Measurements from ENCODE around the gene C13orf46. TPM values are rescaled to one million over a fixed set of nuclear protein-coding genes. Genes with fewer than 3 reads are reported as not detected.

The C13orf46 gene
- polyA plus RNA-seq, 4 donors, result 0.06 to 0.40 (median 0.15) TPM

DNA sequence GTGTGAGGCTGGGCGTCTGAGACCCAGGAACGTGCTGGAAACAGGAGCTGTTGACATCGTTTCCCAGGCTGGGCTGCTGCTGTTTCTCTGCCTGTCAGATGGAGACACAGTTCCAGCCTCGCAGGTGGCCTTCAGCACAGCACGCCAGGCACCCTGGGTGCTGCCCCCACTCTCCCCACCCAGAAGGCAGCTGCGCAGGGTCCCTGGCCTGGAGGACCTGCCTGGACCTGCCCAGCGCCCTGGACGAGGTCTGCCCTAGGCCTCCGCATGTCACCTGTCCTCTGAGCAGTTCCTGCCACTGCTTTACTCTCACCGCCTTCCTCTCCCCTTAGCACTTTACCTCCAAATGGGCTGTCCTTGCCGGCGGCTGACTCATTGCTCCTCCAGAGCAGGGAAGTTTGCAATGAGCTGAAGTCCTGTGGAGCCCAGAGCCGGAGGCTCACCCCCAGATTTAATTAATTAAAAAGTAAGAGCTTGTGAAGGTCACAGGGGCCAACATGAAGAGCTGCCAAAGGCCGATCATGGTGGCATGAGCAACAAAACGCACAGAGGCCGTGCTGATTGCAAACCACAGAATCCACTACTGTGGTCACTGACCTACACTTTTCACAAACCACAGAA is 32.2 kb downstream of the C13orf46 start:
- DNase-seq (ENCODE audit: low read depth in 4 of 4, low spot score in 2 of 4), result no peak

GRCh38 chr13:113939944-113940297 is 34.0 kb downstream of the C13orf46 start:
- no peak for DNase-seq (ENCODE audit: low read depth in 4 of 4, low spot score in 2 of 4)

DNA sequence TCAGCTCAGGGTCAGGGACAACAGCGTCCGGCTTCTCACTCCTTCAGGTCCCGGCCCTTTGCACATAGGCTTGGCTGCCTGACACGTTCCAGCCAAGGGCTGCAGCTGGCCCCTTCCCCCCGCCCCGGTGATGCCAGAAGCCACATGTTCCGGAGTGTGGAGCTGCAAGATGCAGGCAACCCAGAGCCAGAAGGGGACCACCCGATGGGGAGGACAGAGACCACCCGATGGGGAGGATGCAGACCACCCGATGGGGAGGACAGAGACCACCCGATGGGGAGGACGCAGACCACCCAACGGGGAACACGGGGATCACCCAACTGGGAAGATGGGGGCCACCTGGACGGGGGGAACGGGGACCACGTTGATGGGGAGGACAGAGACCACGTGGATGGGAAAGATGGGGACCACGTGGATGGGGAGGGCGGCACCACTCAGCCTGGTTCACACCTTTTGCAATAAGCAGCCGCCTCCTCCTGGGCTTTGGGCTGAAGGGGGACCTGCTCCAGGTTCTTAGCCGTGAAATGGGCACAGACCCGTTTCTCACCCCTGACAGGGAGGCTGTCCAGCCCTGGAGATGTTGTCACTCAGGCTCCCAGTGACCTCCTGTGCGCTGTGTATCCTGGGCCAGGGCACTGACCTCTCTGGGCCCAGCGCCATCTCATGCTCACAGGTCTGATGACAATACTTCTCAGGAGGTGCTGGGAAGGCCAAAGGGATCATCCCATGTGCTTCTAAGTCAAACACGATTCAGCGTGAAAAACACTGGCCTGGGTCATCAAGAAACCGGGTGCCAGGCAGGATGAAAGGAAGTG is 34.5 kb downstream of the C13orf46 start:
- no peak for DNase-seq (ENCODE audit: low read depth in 4 of 4, low spot score in 2 of 4)

GRCh38 chr13:113938716-113939115 is 35.2 kb downstream of the C13orf46 start:
- DNase-seq (ENCODE audit: low read depth in 4 of 4, low spot score in 2 of 4), result no peak

DNA sequence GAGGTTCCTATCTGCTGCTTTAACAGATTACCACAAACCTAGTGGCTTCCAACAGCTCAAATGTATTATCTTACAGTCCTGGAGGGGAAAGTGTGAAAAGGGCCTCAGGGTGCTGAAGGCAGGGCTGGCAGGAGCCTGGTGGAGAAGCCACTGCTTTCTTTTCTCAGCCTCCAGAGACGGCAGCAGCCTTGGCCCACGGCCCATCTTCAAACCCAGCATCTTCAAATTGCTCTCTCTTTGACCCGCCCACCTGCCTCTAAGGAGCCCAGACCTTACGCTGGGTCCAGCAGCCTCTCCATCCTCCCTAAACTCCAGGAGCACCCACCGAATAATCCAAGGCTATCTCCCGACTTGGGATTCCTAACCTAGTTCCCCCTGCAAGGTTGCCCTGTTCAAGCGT is 35.6 kb downstream of the C13orf46 start:
- DNase-seq (ENCODE audit: low read depth in 4 of 4, low spot score in 2 of 4), result no peak

- no peak for DNase-seq (ENCODE audit: low read depth in 4 of 4, low spot score in 2 of 4)
These were observed 36.2 kb downstream of the C13orf46 start for GRCh38 chr13:113937527-113938180.

GRCh38 chr13:113937073-113937472 is 36.8 kb downstream of the C13orf46 start:
- no peak for DNase-seq (ENCODE audit: low read depth in 4 of 4, low spot score in 2 of 4)

- DNase-seq (ENCODE audit: low read depth in 4 of 4, low spot score in 2 of 4), result no peak
These were observed 37.5 kb downstream of the C13orf46 start for GRCh38 chr13:113936166-113936965.

DNA sequence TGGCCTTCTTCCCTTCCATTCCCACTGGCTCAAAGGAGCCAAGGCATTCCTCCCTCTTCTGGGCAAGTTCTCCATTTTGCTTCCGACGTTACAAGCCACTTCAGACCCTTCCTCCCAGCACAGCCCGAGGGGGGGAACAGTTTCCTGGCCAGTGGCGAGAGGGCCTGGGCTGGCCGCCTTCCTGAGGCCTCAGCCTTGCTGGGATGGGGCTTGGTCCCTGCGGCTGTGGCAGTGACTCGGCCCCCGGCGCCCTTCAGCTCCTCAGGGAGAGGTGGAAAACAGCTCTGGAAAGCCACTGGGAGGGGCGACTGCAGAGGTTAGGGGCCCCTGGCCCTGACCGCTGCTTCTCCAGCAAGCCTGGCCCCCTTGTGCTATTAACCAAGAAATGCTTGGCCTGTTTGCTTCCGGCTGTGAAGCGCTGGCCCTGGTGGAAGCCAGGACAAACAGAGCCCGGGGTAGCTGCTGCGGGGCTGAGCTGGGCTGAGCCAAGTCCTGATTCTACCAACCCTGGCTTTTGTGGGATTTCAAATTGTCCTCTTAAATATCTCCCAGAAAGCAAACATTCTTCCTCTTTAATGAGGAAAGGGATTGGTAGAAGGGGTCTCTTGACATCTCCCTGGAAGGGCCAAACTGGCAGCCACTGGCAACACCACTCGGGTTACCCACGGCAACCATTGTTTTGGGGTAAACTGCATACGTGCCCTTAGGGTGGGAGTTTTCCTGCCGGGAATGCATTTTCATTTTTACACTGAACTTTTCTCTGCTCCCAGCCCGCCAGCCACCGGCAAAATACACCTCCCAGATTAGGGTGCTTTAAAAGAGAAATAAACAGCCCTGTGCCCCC is 38.7 kb downstream of the C13orf46 start:
- DNase-seq (ENCODE audit: low read depth in 4 of 4, low spot score in 2 of 4), result no peak

GRCh38 chr13:113934576-113934975 is 39.3 kb downstream of the C13orf46 start:
- DNase-seq (ENCODE audit: low read depth in 4 of 4, low spot score in 2 of 4), result no peak

GRCh38 chr13:113933901-113934300 is 40.0 kb downstream of the C13orf46 start:
- no peak for DNase-seq (ENCODE audit: low read depth in 4 of 4, low spot score in 2 of 4)

DNA sequence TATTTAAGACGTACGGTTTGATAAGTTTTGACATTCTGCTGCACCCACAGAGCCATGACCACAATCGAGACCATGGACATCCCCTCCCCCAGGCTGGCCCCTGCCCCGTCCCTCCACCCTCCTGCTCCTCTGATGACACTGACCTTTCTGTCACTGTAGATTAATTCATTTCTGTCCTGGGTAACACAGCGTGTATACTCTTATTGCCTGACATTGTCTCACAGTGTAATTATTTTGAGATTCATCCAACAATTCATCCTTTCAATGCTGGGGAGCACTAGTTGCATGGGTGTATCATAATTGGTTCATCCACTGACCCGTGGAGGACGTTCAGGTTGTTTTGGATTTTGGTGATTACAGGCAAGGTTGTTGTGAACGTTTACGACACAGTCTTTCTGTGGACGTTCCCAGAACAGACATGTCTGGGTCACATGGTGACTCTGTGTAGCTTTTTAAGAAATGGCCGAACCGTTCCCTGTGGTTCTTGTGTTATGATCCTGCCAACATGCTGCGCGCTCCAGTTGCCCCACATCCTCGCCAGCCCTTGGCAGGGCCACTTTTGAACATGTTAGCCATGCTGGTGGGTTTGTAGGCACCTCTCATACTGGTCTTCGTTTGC is 41.9 kb downstream of the C13orf46 start:
- DNase-seq (ENCODE audit: low read depth in 4 of 4, low spot score in 2 of 4), result no peak

DNA sequence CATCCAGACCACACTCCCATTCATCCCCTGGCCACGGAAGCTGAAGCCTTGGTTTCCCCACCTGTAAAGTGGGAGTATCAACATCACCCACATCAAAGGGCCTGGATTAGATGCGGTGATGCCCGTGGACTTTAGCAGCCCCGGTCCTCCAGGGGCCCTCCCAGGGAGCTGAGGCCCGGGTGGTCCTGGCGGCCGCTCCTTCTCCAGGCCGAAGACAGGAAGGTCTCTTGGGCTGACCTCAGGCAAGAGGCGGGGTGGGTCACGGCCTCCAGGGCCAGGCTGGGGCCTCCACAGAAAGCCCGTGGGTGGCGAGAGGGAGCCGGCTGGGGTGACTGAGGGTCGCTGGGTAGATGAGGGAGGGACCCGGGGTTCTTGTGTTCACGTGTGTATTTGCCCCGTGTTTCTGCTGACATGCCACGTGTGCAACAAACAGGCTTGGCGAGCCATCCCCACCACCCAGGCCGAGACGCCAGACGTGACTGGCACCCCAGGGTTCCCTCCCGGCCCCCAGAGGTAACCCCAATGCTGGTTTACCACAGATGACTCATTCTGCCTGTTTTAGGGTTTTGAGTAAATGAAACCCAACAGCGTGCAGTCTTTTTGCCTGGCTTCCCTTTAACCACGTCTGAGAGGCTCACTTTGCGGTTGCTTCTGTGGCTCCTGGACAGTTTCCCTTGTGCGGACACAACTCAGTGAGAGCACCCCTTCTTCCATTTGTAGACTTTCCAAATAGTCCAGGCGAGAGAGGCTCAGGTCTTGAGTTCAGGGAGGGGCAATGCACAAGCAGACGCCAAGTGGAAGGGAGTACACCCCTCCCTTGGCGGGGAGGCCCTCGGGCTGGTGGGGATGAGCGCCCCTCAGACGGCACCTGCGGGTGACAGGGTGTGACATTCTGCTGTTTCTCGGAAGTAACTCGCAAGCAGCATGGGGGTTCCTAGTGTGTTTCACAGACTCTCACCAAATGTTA is 42.9 kb downstream of the C13orf46 start:
- DNase-seq (ENCODE audit: low read depth in 4 of 4, low spot score in 2 of 4), result no peak

GRCh38 chr13:113929628-113930615 is 44.0 kb downstream of the C13orf46 start:
- no peak for DNase-seq (ENCODE audit: low read depth in 4 of 4, low spot score in 2 of 4)

GRCh38 chr13:113928685-113929627 is 44.9 kb downstream of the C13orf46 start:
- no peak for DNase-seq (ENCODE audit: low read depth in 4 of 4, low spot score in 2 of 4)

All from left renal cortex interstitium (tissue), 4 donors.